ENCODE data around the gene ITPRID1. TPM values are rescaled to one million over a fixed set of nuclear protein-coding genes. Genes with fewer than 3 reads are reported as not detected.

Gene ITPRID1
- 0.14 TPM in 1 of 2 replicates, not detected in the other for total RNA-seq

GRCh38 chr7:31513790-31514189 is at the start of gene ITPRID1:
TSS of gene ITPRID1 (plus strand) at chr7:31514090. CDS start at chr7:31553025, 38,935 bp downstream.

GRCh38 chr7:31687024-31687748 is 173.3 kb downstream of the ITPRID1 start, which contains the start of gene PPP1R17:
TSS of gene PPP1R17 (plus strand) at chr7:31687215. CDS start at chr7:31692442, 5,227 bp downstream.

Other genes with a start within 250 kb of the ITPRID1 start
- not detected in 2 replicates for gene NEUROD6, start 173.4 kb upstream of the ITPRID1 start, total RNA-seq
- gene PPP1R17, start 173.1 kb downstream of the ITPRID1 start, total RNA-seq = not detected in 2 replicates